ENCODE results near the gene DOK3. TPM values are rescaled to one million over a fixed set of nuclear protein-coding genes. Genes with fewer than 3 reads are reported as not detected.
A peak's percentile ranks its signal among the peaks of the same experiment; 100 is the strongest.

DOK3 gene
- total RNA-seq, 1 experiment from 2014 or later = 138 TPM

DNA sequence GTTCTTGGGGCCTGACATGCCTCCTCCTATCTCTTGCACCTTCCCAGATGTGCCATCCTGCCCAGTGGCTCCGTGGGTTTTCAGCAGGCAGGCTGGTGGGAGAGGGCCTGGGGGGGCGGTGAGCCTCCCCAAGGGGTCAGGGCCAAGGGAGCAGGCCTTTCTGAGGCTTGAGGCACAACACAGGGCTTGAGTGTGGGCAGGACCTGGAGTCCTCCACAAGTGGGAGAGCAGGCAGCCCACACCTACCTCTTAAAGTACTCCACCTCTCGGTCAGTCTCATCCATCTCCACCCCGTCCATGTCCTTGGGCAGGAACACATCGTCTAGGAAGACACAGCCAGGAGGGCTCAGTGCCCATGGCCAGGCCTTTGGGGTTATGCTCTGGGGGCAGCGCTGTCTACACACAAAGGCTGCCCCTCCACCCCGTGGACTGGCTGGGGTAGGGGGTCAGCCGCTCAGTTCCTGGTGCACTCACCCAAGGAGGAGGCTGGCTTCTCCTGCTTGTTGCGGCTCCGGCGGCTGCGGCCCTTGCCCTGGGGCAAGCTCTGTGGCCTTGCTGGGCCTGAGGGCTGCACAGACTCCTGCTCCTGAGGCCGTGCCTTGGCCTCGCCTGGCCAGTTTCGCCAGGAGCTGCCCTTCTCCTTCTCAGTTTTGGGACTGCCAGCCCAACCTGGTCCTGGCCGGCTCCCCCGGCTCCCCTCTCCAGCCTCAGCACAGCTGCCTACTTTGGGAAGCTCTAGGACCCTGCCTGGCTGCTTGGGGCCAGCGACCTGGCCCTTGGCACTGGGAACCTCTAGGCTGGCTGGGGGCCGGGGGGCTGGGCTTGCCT lies 14.3 kb upstream of the DOK3 start:
- DNase-seq = no peak
- no peaks in the 10 kb centered on the region for H4K20me1 ChIP-seq (ENCODE audit: insufficient read depth, low read depth, low read length)
- no peaks in the 10 kb centered on the region for H3K9me3 ChIP-seq (ENCODE audit: low read length)
- peaks cover 9% of the 10 kb centered on the region for H3K79me2 ChIP-seq (ENCODE audit: low read length)
- no peak overlapping the region for H2AFZ ChIP-seq (ENCODE audit: low read length)
- H3K36me3 ChIP-seq (ENCODE audit: insufficient read depth, low read length) = 0 out of 2 replicates have a peak, but pooled peaks cover 4% of the 10 kb centered on the region
- no peak overlapping the region for H3K9ac ChIP-seq (ENCODE audit: low read length)
- no peak overlapping the region for H3K4me2 ChIP-seq (ENCODE audit: low read depth, low read length, poor library complexity, severe bottlenecking)
- H3K4me3 ChIP-seq (ENCODE audit: low read length) = no peak overlapping the region
- H3K27ac ChIP-seq (ENCODE audit: low read length) = no peak overlapping the region
- H3K27me3 ChIP-seq (ENCODE audit: low read length) = no peaks in the 10 kb centered on the region
- H3K4me1 ChIP-seq (ENCODE audit: low read length) = peaks cover 26% of the 10 kb centered on the region
- no peaks in the 10 kb centered on the region for H3K9me2 ChIP-seq (replicated peaks; ENCODE audit: insufficient read depth, low read length)

DNA sequence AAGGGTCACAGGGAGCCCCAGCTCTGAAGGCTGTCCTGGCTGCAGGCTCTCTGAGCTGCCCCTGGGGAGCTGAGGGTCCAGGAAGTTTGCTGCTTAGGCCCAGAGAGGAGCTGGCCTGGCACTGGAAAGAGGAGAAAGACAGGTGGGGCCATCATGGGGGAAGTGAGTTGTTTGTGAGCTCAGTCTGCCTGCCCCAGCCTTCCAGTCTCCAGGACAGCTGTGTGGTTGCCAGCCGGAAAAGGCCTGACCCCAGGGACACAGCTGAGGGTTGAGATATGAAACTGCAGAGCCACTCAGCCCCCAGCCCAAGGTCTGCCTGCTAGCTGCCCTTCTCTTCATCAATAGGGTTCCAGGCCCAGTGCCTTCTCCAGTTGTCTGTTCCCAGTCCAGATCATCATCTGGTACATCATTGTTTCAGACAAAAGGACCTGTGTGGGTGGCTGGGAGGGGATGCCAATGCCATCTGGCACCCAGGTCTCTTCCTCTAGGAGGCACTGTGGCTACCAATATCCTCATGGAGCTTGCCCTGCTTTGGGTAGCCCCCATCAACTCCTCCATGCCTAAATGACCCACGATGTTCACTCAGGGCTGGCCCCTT lies 11.4 kb upstream of the DOK3 start:
- 0 out of 2 replicates have a peak, but pooled peaks cover 1% of the 10 kb centered on the region for H4K20me1 ChIP-seq (ENCODE audit: insufficient read depth, low read depth, low read length)
- H3K27me3 ChIP-seq (ENCODE audit: low read length) = no peaks in the 10 kb centered on the region
- H3K4me3 ChIP-seq (ENCODE audit: low read length) = no peak overlapping the region
- DNase-seq = no peak
- H2AFZ ChIP-seq (ENCODE audit: low read length) = no peak overlapping the region
- H3K36me3 ChIP-seq (ENCODE audit: insufficient read depth, low read length) = peaks cover 5% of the 10 kb centered on the region; the same call in 1 of the 2 replicates
- H3K79me2 ChIP-seq (ENCODE audit: low read length) = peaks cover 18% of the 10 kb centered on the region
- H3K9me3 ChIP-seq (ENCODE audit: low read length) = no peaks in the 10 kb centered on the region
- H3K4me2 ChIP-seq (ENCODE audit: low read depth, low read length, poor library complexity, severe bottlenecking) = no peak overlapping the region
- no peaks in the 10 kb centered on the region for H3K9me2 ChIP-seq (replicated peaks; ENCODE audit: insufficient read depth, low read length)
- H3K27ac ChIP-seq (ENCODE audit: low read length) = peak overlapping the region; percentile 26; the same call in 1 of the 2 replicates
- H3K4me1 ChIP-seq (ENCODE audit: low read length) = peaks cover 29% of the 10 kb centered on the region
- no peak overlapping the region; the same call in 1 of the 2 replicates for H3K9ac ChIP-seq (ENCODE audit: low read length)

DNA sequence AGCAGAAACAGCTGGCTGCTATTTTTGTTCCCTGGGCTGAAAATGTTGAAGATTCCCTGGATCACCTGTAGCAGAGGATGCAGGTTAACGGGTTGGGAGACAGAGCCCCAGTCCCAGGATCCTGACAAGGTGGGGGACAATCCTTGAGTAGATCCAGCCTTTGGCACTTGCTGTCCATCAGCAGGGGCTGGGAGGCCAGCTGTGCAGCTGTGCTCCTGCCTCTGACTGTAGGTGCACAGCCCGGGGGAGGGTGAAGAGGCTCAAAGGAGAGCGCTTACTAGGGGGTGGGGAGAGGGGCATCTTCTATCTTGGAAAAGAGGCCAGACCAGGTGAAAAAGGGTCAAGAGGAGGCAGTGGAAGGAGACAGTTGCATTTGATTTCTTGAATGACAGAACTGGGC lies 10.6 kb upstream of the DOK3 start:
- Histone ChIP-seq H3K9me2 (replicated peaks; ENCODE audit: insufficient read depth, low read length) (no peaks in the 10 kb centered on the region), H2AFZ (ENCODE audit: low read length) (no peak overlapping the region), H3K27ac (ENCODE audit: low read length) (0 out of 2 replicates have a peak overlapping the region, but pooled peaks have one; percentile 26), H3K79me2 (ENCODE audit: low read length) (peaks cover 25% of the 10 kb centered on the region), H3K4me3 (ENCODE audit: low read length) (no peak overlapping the region), H3K36me3 (ENCODE audit: insufficient read depth, low read length) (peaks cover 12% of the 10 kb centered on the region; the same call in 1 of the 2 replicates), H3K4me1 (ENCODE audit: low read length) (peaks cover 36% of the 10 kb centered on the region), H3K4me2 (ENCODE audit: low read depth, low read length, poor library complexity, severe bottlenecking) (no peak overlapping the region), H3K27me3 (ENCODE audit: low read length) (no peaks in the 10 kb centered on the region), H3K9me3 (ENCODE audit: low read length) (no peaks in the 10 kb centered on the region), H3K9ac (ENCODE audit: low read length) (no peak overlapping the region), H4K20me1 (ENCODE audit: insufficient read depth, low read depth, low read length) (0 out of 2 replicates have a peak, but pooled peaks cover 3% of the 10 kb centered on the region)
- DNase-seq = no peak

DNA sequence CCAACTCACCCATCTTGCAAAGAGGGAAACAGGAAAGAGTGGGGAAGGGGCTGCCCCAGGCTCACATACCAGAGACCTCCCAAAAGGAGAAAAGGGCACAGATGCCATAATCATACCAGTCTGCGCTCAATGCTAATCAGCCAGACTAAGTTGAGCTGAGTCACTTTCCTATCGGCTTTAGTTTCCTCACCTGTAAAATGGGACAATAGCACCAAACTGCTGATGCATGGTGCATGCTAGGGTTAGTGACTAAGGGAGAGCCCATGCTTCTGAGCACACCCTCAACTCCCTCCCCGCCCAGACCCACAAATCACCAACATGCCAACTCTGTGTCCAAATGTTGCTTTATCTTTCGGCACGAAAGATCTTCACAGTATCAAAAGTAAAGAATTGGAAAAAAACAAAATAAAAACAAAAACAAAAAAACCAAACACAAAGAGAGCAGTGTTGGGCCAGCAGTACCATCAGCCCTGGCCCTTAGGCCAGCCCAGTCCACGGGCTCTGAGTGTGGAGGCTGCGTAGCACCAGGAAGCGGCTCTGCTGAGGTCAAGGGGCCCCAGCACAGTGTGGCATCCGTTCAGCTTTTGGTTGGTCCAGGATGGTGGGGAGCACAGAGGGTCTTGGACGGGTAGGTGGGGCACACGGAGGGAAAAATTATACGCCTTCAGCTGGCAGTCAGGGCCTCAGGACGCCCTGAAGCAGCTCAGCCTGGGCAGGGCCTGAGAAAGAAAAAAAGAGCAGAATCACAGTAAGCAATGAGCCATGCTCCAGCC lies 10.0 kb upstream of the DOK3 start:
- Histone ChIP-seq H3K4me3 (ENCODE audit: low read length) (peak overlapping the region; percentile 46; the same call in 1 of the 2 replicates), H3K4me2 (ENCODE audit: low read depth, low read length, poor library complexity, severe bottlenecking) (peak overlapping the region; percentile 32), H3K4me1 (ENCODE audit: low read length) (peaks cover 42% of the 10 kb centered on the region), H2AFZ (ENCODE audit: low read length) (no peak overlapping the region), H3K79me2 (ENCODE audit: low read length) (peaks cover 31% of the 10 kb centered on the region), H3K9me2 (replicated peaks; ENCODE audit: insufficient read depth, low read length) (no peaks in the 10 kb centered on the region), H3K27me3 (ENCODE audit: low read length) (no peaks in the 10 kb centered on the region), H4K20me1 (ENCODE audit: insufficient read depth, low read depth, low read length) (0 out of 2 replicates have a peak, but pooled peaks cover 3% of the 10 kb centered on the region), H3K36me3 (ENCODE audit: insufficient read depth, low read length) (peaks cover 14% of the 10 kb centered on the region; the same call in 1 of the 2 replicates), H3K27ac (ENCODE audit: low read length) (0 out of 2 replicates have a peak overlapping the region, but pooled peaks have one; percentile 17), H3K9ac (ENCODE audit: low read length) (peak overlapping the region; percentile 48), H3K9me3 (ENCODE audit: low read length) (no peaks in the 10 kb centered on the region)
- no peak for DNase-seq

DNA sequence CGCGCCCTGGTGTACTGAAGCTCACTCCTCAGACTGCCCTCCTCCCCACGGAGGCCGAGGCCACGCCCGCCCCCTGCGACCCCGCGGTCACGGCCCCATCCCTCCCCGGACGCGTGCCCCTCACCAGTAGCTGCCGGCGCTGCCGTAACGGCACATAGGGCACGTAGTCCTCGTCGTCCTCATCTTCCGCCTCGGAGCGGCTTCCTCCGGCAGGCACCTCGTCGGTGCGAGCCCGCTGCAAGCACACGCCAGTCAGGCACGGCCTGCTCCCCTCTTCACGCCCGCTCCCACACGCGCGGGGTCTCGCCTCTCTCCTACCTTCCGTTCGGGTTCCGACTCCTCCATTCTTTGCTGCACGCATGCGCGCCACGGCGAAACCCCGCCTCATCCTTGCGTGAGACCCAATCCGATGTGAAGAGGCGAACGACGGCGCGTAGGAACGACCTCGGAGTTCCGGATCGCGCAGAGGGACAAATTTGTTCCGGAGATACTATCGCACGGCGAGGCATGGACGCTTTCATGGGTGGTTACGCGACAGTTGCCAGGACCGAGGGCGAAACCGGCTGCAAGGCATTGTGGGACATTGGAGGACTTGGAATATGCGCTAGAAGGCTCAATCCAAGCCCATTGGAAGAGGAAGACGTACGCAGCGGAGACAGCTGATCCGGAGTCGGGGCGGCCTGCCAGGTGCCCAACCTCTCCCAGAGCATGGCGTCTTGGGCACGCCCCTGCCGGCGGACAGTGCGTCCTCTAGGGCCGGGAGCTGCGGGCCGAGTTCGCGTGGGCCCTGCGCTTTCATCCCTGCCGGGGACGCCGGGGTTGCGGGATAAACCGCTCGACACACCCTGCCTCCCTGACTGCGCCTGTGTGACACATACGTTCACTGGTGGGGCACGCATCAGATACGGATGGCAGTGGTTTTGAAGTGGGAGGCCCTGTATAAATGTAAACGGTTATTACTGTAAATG lies 7.3 kb upstream of the DOK3 start, which contains the start of gene DDX41:
Gene DDX41, minus strand, starts transcription at position 361 of the 968 bp plus-strand sequence. Its CDS starts 16 bp downstream, at position 345.
- Histone ChIP-seq H3K27me3 (ENCODE audit: low read length) (no peaks in the 10 kb centered on the region), H3K4me2 (ENCODE audit: low read depth, low read length, poor library complexity, severe bottlenecking) (peak within 1 kb of the TSS; percentile 94), H3K9ac (ENCODE audit: low read length) (peak within 1 kb of the TSS; percentile 87), H3K9me3 (ENCODE audit: low read length) (no peaks in the 10 kb centered on the region), H3K4me3 (ENCODE audit: low read length) (peak within 1 kb of the TSS; percentile 87), H4K20me1 (ENCODE audit: insufficient read depth, low read depth, low read length) (0 out of 2 replicates have a peak, but pooled peaks cover 3% of the 10 kb centered on the region), H3K9me2 (replicated peaks; ENCODE audit: insufficient read depth, low read length) (no peaks in the 10 kb centered on the region), H2AFZ (ENCODE audit: low read length) (peak within 1 kb of the TSS; percentile 28; the same call in 1 of the 2 replicates), H3K36me3 (ENCODE audit: insufficient read depth, low read length) (peaks cover 19% of the 10 kb centered on the region; the same call in 1 of the 2 replicates), H3K79me2 (ENCODE audit: low read length) (peaks cover 35% of the 10 kb centered on the region), H3K27ac (ENCODE audit: low read length) (peak within 1 kb of the TSS; percentile 50), H3K4me1 (ENCODE audit: low read length) (peaks cover 45% of the 10 kb centered on the region)
- DNase-seq = peak; percentile 98

DNA sequence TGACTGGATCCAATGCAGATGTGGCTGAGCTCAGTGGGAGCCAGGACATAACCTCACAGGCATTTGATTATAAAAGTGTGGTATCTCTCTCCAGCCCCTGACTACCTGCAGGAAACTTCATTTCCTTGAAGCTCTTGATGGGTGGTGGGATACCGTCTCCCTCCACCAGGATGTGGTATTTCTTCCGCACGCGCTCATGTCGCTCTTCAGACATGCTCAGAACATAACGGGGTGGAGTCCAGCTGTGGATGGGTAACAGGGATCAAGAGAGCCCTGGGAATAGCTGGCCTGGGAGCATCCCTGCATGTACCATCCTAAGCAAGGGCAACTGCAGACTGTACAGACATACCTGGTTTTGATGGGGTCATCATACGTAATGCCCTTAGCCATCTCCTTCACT lies 6.0 kb upstream of the DOK3 start:
- Histone ChIP-seq H3K4me3 (ENCODE audit: low read length) (peak overlapping the region; percentile 87), H2AFZ (ENCODE audit: low read length) (no peak overlapping the region), H3K4me1 (ENCODE audit: low read length) (peaks cover 45% of the 10 kb centered on the region), H3K36me3 (ENCODE audit: insufficient read depth, low read length) (peaks cover 19% of the 10 kb centered on the region; the same call in 1 of the 2 replicates), H3K79me2 (ENCODE audit: low read length) (peaks cover 35% of the 10 kb centered on the region), H3K9me2 (replicated peaks; ENCODE audit: insufficient read depth, low read length) (no peaks in the 10 kb centered on the region), H3K27me3 (ENCODE audit: low read length) (no peaks in the 10 kb centered on the region), H4K20me1 (ENCODE audit: insufficient read depth, low read depth, low read length) (0 out of 2 replicates have a peak, but pooled peaks cover 3% of the 10 kb centered on the region), H3K9me3 (ENCODE audit: low read length) (no peaks in the 10 kb centered on the region), H3K9ac (ENCODE audit: low read length) (peak overlapping the region; percentile 87), H3K4me2 (ENCODE audit: low read depth, low read length, poor library complexity, severe bottlenecking) (peak overlapping the region; percentile 94), H3K27ac (ENCODE audit: low read length) (peak overlapping the region; percentile 47)
- DNase-seq = no peak

DNA sequence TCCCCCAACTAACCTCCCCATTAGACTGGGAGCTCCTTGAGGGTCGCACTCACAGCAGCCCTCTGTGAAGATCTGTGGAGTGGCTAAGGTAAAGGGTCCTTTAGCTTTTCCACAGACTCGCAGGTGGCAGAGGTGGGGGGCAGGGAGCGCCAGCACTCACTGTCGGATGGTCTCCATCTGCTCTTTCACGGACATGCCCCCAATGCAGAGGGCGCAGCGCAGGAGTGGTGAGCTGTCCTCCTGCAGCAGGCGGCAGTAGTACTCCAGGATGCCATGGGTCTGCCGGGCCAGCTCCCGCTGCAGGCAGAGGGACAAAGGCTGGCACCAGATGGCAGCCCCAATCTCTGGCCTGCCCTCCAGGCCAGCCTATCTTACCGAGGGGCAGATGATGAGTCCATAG lies 4.9 kb upstream of the DOK3 start:
- H3K27ac ChIP-seq (ENCODE audit: low read length) = no peak overlapping the region
- no peaks in the 10 kb centered on the region for H3K27me3 ChIP-seq (ENCODE audit: low read length)
- H3K9me3 ChIP-seq (ENCODE audit: low read length) = no peaks in the 10 kb centered on the region
- H3K79me2 ChIP-seq (ENCODE audit: low read length) = peaks cover 39% of the 10 kb centered on the region
- no peak overlapping the region for H3K4me3 ChIP-seq (ENCODE audit: low read length)
- peaks cover 19% of the 10 kb centered on the region; the same call in 1 of the 2 replicates for H3K36me3 ChIP-seq (ENCODE audit: insufficient read depth, low read length)
- H3K4me2 ChIP-seq (ENCODE audit: low read depth, low read length, poor library complexity, severe bottlenecking) = no peak overlapping the region
- H3K9ac ChIP-seq (ENCODE audit: low read length) = peak overlapping the region; percentile 87; the same call in 1 of the 2 replicates
- peaks cover 53% of the 10 kb centered on the region for H3K4me1 ChIP-seq (ENCODE audit: low read length)
- H2AFZ ChIP-seq (ENCODE audit: low read length) = no peak overlapping the region
- H4K20me1 ChIP-seq (ENCODE audit: insufficient read depth, low read depth, low read length) = 0 out of 2 replicates have a peak, but pooled peaks cover 3% of the 10 kb centered on the region
- H3K9me2 ChIP-seq (replicated peaks; ENCODE audit: insufficient read depth, low read length) = no peaks in the 10 kb centered on the region
- DNase-seq = no peak
